ENCODE results near the gene HPN.

HPN gene

DNA sequence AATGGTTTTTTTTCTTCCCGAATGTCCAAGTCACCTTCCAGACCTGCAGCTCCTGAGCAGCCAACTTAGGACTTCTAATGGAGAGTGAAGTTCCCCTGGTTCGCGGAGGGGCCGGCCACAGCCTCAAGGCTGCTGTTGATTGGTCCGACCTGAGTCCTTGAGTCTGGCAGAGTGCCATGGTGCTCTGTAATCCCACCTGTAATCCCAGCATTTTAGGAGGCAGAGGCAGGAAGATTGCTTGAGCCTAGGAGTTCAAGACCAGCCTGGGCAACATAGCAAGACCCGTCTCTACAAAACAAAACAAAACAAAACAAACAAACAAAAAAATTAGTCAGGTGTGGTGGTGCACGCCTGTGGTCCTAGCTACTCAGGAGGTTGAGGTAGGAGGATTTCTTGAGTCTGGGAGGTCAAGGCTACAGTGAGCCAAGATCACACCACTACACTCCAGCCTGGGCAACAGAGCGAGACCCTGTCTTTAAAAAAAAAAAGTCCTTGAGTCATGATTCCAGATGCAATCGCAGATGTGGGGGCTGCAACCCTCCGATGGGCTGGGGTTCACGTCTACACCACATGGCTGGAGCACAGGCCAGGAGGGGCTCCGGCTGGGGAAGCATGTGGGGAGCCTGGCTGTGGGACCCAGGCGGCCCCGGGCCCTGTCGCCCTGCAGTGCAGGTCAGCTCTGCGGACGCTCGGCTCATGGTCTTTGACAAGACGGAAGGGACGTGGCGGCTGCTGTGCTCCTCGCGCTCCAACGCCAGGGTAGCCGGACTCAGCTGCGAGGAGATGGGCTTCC, 17.7 kb downstream of the HPN start:
- TF ChIP-seq TEAD4 (IDR thresholded peaks at IDR 0.05) = no peak
- no peak for TF ChIP-seq REST (IDR thresholded peaks at IDR 0.05; ENCODE audit: low read depth)
- TF ChIP-seq EGR1 (IDR thresholded peaks at IDR 0.05) = no peak
- no peak for TF ChIP-seq TAF1 (IDR thresholded peaks at IDR 0.05; ENCODE audit: low read depth)
- TF ChIP-seq TCF12 (IDR thresholded peaks at IDR 0.05; ENCODE audit: low read depth) = no peak
- no peak for TF ChIP-seq CEBPB (IDR thresholded peaks at IDR 0.05)
- TF ChIP-seq MAX (IDR thresholded peaks at IDR 0.05) = no peak
- no peak for TF ChIP-seq CREB1 (IDR thresholded peaks at IDR 0.05; ENCODE audit: low read depth)
- TF ChIP-seq NFIC (IDR thresholded peaks at IDR 0.05) = no peak

DNA sequence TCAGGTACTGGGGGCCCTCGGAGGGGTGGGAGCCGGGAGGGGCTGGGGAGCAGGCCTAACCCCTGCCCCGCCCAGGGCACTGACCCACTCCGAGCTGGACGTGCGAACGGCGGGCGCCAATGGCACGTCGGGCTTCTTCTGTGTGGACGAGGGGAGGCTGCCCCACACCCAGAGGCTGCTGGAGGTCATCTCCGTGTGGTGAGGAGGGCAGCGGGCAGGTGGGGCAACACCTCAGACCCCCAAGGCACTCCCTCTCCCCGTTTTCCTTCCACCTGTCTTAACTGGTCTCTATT, 18.2 kb downstream of the HPN start:
- TF ChIP-seq TCF12 (IDR thresholded peaks at IDR 0.05; ENCODE audit: low read depth) = no peak
- TF ChIP-seq, protein P1, sequence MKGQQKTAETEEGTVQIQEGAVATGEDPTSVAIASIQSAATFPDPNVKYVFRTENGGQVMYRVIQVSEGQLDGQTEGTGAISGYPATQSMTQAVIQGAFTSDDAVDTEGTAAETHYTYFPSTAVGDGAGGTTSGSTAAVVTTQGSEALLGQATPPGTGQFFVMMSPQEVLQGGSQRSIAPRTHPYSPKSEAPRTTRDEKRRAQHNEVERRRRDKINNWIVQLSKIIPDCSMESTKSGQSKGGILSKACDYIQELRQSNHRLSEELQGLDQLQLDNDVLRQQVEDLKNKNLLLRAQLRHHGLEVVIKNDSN (IDR thresholded peaks at IDR 0.05) = no peak
- no peak for TF ChIP-seq EP300 (IDR thresholded peaks at IDR 0.05; ENCODE audit: borderline replicate concordance)
- no peak for TF ChIP-seq CREB1 (IDR thresholded peaks at IDR 0.05; ENCODE audit: low read depth)
- no peak for TF ChIP-seq RAD21 (IDR thresholded peaks at IDR 0.05; ENCODE audit: low read depth)
- TF ChIP-seq YY1 (IDR thresholded peaks at IDR 0.05; ENCODE audit: low read depth) = no peak
- TF ChIP-seq NFIC (IDR thresholded peaks at IDR 0.05) = no peak
- no peak for TF ChIP-seq TAF1 (IDR thresholded peaks at IDR 0.05; ENCODE audit: low read depth)
- no peak for TF ChIP-seq FOXM1 (IDR thresholded peaks at IDR 0.05; ENCODE audit: borderline replicate concordance, low read depth)
- TF ChIP-seq TEAD4 (IDR thresholded peaks at IDR 0.05) = no peak
- no peak for TF ChIP-seq REST (IDR thresholded peaks at IDR 0.05; ENCODE audit: low read depth)
- no peak for TF ChIP-seq MAX (IDR thresholded peaks at IDR 0.05)
- no peak for TF ChIP-seq EGR1 (IDR thresholded peaks at IDR 0.05)
- no peak for TF ChIP-seq ZBTB7A (IDR thresholded peaks at IDR 0.05; ENCODE audit: low read depth)
- TF ChIP-seq CEBPB (IDR thresholded peaks at IDR 0.05) = no peak

GRCh38 chr19:35060160-35060855, 18.8 kb downstream of the HPN start:
- TF ChIP-seq, protein P1 (IDR thresholded peaks at IDR 0.05) = no peak
- TF ChIP-seq NFIC (IDR thresholded peaks at IDR 0.05) (no peak), YY1 (IDR thresholded peaks at IDR 0.05; ENCODE audit: low read depth) (no peak), ZBTB7A (IDR thresholded peaks at IDR 0.05; ENCODE audit: low read depth) (no peak), TAF1 (IDR thresholded peaks at IDR 0.05; ENCODE audit: low read depth) (no peak)

- no peak for TF ChIP-seq EP300 (IDR thresholded peaks at IDR 0.05; ENCODE audit: borderline replicate concordance)
- TF ChIP-seq YY1 (IDR thresholded peaks at IDR 0.05; ENCODE audit: low read depth) = no peak
- no peak for TF ChIP-seq FOXM1 (IDR thresholded peaks at IDR 0.05; ENCODE audit: borderline replicate concordance, low read depth)
- TF ChIP-seq TCF12 (IDR thresholded peaks at IDR 0.05; ENCODE audit: low read depth) = no peak
- no peak for TF ChIP-seq TEAD4 (IDR thresholded peaks at IDR 0.05)
- TF ChIP-seq EGR1 (IDR thresholded peaks at IDR 0.05) = no peak
- no peak for TF ChIP-seq MAX (IDR thresholded peaks at IDR 0.05)
- no peak for TF ChIP-seq NFIC (IDR thresholded peaks at IDR 0.05)
- TF ChIP-seq REST (IDR thresholded peaks at IDR 0.05; ENCODE audit: low read depth) = no peak
- no peak for TF ChIP-seq CREB1 (IDR thresholded peaks at IDR 0.05; ENCODE audit: low read depth)
- no peak for TF ChIP-seq CEBPB (IDR thresholded peaks at IDR 0.05)
- TF ChIP-seq RAD21 (IDR thresholded peaks at IDR 0.05; ENCODE audit: low read depth) = no peak
- TF ChIP-seq, protein P1 (IDR thresholded peaks at IDR 0.05) = no peak
- TF ChIP-seq TAF1 (IDR thresholded peaks at IDR 0.05; ENCODE audit: low read depth) = no peak
- no peak for TF ChIP-seq ZBTB7A (IDR thresholded peaks at IDR 0.05; ENCODE audit: low read depth)
These were observed 20.3 kb downstream of the HPN start for GRCh38 chr19:35061583-35062373.

Measured in Ishikawa (cell line).